GM19372 (cell line): ENCODE measurements around the gene SESN3.

Source experiments
- ATAC-seq: cut with Tn5 transposase; IDR thresholded peaks from one replicate; pipeline ENCODE4 v1.9.1; 2021; ENCODE audit warnings: mild to moderate bottlenecking, low read depth, moderate library complexity; ENCODE audit not compliant: unreplicated experiment

The SESN3 gene

GRCh38 chr11:95134491-95134890 lies 96.5 kb downstream of the SESN3 start:
- no peak for ATAC-seq

DNA sequence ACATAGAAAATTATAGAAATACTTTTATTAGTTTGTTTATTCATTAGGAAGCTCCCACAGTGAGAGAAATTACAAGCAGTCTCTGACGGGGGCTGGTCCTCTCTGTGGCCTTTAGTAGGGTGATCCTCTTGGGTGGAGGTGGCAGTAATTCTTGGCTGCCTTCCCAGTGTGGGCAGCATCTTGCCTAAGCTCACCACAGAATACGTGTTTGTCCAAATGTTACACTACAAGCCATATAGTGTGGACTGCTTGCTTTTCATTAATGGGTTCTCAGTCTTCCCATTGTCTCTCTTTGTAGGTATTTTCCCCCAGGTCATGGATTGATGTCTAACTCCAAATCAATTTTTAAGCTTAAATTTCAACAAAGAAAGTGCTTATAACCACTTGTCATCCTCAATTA lies 98.0 kb downstream of the SESN3 start:
- no peak for ATAC-seq

- no peak for ATAC-seq
These were observed 102.4 kb downstream of the SESN3 start for GRCh38 chr11:95128602-95129001.

DNA sequence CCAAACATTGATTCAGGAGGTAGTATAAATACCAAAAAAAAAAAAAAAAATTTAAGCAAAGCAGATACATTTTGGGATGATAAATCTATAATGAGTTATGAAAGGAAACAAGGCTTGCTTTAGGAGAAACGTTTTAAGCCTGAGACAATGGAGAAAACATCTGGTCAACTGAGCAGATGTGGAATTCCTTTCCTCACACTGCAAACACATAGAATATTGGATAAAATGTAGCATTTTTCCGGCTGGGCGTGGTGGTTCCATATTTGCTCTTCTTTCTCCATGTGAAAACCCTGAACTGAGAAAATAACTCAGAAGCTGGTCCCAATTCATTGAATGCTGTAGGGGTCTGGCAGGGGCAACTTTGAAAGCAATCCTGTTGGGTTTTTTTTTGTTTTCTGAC lies 107.4 kb downstream of the SESN3 start:
- ATAC-seq: no peak

DNA sequence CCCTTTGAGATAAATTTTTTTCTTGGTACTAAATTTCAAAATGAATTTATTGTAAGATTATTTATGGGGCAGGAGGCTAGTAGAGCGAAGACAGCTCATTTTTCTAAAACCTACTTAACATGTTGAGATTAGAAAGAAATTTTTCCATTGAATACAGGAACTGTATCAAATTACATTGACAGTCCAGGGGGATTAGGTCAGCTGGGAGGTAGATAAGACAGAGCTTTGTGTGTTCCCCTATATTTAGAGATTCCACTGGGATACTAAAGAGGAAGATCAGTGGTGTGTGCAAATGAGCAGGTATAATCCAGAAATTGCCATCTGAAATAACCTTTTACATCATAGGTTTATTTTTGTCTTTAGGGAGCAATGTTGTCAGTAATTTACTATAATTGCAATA lies 109.3 kb downstream of the SESN3 start:
- no peak for ATAC-seq

DNA sequence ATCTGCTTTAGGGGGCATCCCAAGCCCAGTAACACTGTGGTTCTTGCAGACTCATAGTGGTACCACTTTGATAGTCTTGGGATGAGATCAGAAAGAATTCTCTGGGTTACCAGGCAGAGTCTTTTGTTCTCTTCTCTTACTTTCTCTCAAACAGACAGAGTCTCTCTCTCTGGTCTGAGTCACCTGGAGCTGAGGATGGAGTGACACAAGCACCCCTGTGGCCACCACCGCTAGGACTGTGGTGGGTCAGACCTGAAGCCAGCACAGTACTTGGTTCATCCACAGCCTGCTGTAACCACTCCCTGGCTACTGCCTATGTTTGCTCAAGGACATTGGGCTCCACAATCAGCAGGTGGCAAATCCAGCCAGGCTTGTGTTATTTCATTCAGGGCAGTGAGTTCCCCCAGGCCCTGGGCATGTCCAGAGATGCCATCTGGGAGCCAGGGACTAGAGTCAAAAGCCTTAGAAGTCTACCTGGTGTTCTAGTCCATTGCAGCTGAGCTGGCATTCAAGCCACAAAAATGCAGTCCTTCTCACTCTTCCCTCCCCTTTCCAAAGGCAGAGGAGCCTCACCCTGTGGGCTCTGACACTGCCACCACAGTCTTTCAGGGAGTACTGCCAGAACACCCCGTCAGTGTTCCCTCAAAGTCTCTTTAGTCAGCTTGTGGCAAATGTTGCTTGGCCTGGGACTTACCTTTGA lies 111.5 kb downstream of the SESN3 start:
- ATAC-seq: no peak

- ATAC-seq: no peak
These were observed 115.4 kb downstream of the SESN3 start for GRCh38 chr11:95115597-95115996.
